SH-SY5Y (cell line): Measurements from ENCODE around the gene CHRDL2.

Source experiments
- GATA2 ChIP-seq: IDR thresholded peaks from 2 replicates; pipeline ENCODE4 v1.6.1; 2011; ENCODE audit warnings: mild to moderate bottlenecking, low read depth, low read length
- GATA3 ChIP-seq: IDR thresholded peaks from 2 replicates; pipeline ENCODE4 v1.6.1; 2011; ENCODE audit warnings: low read depth, mild to moderate bottlenecking, low read length, moderate library complexity

Gene CHRDL2

GRCh38 chr11:74648894-74649293 lies 82.3 kb downstream of the CHRDL2 start:
- no peak for TF ChIP-seq GATA2

GRCh38 chr11:74647831-74648230 lies 83.4 kb downstream of the CHRDL2 start:
- TF ChIP-seq GATA2: no peak
- no peak for TF ChIP-seq GATA3

- no peak for TF ChIP-seq GATA2
- no peak for TF ChIP-seq GATA3
These were observed 83.8 kb downstream of the CHRDL2 start for GRCh38 chr11:74647404-74647803.

- no peak for TF ChIP-seq GATA2
These were observed 84.3 kb downstream of the CHRDL2 start for GRCh38 chr11:74646954-74647353.
